ENCODE measurements around the gene NLGN1.

- TF ChIP-seq CTCF (IDR thresholded peaks at IDR 0.05) (no peak), POLR2AphosphoS5 (IDR thresholded peaks at IDR 0.05; ENCODE audit: low read depth, low read length) (no peak)
Measured at GRCh38 chr3:173396191-173397041, 1.1 kb upstream of the NLGN1 start.

Data from Panc1 (cell line).